GM19023 (cell line): ENCODE results near the gene COBLL1.

ENCODE experiments used
- ATAC-seq: cut with Tn5 transposase; IDR thresholded peaks from one replicate; pipeline ENCODE4 v1.9.1; 2021; ENCODE audit warnings: mild to moderate bottlenecking, moderate library complexity; ENCODE audit not compliant: unreplicated experiment

Gene COBLL1

DNA sequence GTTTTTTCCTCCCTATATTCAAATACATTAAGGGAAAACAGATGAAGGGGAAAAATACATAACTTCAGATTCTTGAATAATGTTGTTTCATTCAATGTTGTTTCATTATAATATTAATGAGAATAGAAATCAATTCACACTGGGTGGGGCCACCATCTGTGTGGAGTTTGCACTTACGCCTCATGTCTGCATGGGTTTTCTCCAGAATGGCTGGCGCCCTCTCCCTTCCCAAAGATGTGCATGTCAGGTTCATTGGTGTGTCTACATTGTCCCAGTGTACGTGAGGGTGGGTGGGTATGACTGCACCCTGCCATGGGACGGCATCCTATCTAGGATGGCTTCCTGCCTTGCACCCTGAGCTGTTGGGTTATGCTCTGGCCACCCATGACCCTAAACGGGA lies 51.7 kb downstream of the COBLL1 start:
- no peak for ATAC-seq

DNA sequence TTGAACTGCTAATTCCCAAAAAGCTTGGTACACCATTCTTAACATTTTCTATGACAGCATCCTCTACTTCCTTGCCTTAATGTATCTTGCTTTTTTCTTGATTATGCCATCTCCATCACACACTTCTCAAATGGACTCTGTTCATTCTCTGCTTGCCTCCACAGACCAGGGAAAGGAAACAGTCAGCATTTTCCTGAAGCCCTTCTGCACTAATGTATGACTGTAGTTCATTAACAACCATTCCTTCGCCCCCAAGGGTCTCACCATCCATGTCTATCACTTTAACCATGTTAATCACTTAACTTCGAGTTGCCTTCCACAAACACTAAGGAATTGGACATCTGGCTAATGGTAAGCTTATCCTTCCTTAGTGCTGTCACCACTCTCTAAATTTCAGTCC lies 54.8 kb downstream of the COBLL1 start:
- no peak for ATAC-seq

DNA sequence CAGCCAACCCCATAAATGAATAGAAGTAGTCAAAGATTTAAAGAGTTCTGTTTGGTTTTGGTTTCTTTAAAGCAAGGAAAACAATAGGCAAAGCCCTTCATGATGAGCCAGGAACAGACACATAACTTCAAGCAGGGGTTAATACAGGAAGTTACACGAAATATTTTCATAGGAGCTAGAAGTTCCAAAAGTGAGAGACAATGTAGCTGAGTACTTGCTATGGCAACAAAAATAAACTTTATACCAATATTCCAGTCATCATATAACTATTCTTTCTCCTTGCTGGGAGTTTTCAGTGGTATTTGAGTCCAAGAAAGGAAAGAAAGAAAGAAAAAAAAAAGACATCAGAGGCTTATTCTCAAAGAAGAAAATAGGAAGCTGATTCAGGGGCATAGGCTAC lies 56.2 kb downstream of the COBLL1 start:
- ATAC-seq: no peak

DNA sequence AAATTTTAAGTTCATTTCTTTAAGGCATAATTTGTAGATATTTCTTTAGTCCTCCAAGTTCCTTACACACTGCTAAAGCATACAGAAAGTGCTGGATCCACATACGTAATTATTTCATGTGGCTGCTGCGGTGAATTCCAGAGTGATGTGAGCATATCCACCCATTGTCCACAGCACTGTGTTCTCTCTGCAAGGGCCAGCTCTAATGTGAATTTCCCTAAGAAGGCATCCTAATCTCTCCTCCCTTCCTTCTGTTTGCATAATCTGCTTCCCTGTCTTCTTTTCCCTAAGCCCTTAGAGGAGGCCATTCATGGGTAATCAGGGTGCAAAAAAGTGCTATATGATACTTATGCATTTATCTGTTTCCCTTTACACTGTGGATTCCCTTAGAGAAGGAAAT lies 57.2 kb downstream of the COBLL1 start:
- no peak for ATAC-seq

DNA sequence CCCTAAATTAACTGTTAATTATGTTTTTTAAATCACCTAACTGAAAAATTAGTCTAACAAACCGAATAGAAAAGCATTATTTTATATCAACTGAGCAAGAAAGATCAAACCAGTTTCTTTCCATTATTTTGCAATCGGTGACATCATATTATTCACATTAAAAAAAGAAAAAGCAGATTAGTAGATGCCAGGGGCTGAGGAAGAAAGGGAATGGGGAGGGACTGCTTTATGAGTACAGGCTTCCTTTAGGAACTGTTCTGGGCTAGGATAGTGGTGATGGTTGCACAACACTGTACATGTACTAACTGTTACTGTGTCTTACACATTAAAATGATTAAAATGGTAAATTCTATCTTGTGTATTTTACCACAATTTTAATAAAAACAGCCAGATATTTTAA lies 59.3 kb downstream of the COBLL1 start:
- no peak for ATAC-seq

DNA sequence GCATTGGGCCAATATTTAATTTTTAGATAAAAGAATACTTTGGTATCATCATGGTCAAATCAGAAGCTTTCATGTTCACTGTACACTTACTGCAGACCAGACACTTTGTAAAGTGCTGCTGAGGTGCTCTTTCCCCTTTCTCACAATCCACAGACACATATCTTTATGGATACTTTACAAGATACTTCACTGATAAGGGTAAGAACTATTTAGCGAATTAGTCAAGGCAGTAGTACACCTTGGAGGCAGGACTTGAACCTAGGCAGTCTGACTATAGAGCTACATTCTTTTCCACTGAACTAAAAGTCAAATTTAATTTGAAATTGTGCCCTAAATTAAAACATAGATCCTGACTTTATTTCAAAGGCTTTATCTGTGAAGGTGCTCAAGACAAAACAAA lies 60.2 kb downstream of the COBLL1 start:
- ATAC-seq: no peak

DNA sequence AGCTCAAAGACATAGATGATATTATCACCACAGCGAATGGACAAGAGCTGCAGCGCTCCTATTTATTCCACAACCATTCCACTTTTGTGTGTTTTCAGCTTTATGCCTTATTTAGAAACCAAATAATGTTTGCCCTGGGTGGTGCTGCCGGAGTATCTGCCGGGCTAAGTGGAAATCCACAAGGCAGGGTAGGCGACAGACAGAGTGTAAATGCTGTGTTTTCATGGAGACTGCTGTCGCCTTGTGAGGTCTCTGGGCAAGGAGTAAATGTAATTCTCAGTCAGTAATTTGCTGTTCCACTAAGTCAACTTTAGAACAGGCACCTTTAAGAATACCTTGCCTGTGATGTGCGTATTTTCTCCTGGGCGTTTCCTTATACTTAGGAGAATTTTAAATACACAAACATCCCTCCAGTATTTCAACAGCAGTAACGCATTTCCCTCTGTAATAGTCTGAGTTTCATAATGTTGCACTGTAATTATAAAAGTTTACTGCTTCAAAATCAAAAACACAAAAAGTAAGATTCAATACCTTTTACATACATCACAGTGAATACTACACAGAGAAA lies 60.9 kb downstream of the COBLL1 start:
- no peak for ATAC-seq

DNA sequence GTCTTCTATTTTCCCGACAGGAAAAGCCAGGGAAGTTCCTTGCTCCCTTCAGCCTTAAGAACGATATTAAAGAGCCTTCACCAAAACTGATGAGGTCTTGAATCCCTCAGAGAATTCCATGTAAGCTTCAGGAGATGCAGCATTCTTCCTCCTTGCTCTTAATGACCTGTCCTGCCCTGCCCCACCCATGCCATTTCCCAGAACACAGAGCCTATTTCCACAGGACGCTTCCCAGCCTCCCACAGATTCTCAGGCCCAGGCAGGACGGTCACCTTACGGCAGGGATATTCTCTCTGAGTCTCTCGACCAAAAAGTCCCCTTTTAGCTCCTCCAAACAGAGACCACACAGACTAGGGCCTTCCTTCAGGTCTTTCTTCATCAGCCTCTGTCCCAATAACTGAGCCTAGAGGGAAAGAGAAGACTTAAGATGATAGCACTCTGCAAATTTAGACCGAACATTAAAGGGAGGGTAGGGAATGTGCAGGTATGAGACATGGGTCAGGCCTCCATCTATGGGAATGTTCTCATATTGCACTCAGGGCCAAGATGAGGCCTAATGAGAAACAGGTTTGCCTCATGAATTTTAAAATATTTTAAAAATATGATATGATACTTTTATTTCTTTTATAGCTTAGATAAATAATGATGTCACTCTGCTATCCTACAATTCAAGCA lies 62.1 kb downstream of the COBLL1 start:
- ATAC-seq: no peak

DNA sequence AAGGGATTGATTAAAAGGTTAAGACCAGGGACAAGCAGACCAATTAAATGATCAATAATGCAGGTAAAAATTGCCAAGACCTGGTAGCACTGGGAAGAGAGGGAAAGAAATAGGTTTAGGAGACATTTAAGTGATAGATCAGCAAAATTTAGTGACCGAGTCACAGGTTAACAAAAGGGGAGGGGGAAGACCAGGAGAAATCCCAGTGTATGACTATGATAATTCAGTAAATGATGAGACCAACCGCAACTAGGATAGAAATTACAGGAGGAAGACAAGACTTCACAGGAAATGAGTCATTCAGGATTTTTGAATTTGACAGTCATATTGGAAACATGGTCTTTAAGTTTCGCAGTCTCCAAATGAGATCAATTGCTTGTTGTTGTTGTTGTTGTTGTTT lies 62.9 kb downstream of the COBLL1 start:
- ATAC-seq: no peak

DNA sequence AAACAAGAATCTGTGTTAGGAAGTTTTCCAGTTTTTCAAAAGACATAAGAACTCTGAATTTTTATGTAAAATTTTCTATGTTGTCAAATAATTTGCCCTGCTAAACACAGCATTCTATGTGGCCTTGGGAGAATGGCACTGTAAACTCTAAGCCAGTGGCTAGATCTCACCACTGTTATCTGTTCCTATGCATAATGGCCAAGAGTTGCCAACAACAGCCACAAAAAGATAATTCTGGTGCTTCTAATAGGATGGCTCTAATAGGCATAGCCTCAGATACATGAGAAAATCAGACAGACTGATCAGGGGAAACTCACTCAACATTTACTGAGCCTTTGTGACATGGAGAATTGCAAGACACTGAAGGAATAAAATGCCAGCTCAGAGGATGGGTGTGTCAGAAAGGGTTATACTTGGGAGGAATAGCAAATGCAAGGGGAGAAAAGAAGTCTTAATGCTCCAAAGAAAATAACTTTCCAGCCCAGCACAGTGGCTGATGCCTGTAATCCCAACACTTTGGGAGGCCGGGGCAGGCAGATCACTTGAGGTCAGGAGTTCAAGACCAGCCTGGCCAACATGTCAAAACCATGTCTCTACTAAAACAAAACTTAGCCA lies 63.7 kb downstream of the COBLL1 start:
- ATAC-seq: no peak

DNA sequence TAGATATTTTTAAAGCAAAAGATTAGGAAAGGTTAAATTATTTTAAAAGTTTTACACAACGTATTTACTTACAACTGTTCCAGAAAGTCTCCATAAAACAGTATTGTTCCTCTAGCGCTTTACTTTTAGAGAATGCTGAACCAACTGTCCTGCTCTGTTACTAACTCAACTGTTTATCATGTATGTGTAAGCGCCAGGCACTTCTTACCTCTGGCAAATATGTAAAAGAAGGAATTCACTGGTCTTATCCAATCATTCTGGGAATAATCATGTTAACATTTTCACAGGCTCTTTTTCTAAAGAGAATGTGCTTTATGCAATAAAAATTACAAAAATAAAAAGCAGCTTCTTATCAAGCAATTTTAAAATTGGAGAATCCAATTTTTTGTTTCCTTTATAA lies 68.0 kb downstream of the COBLL1 start:
- no peak for ATAC-seq

DNA sequence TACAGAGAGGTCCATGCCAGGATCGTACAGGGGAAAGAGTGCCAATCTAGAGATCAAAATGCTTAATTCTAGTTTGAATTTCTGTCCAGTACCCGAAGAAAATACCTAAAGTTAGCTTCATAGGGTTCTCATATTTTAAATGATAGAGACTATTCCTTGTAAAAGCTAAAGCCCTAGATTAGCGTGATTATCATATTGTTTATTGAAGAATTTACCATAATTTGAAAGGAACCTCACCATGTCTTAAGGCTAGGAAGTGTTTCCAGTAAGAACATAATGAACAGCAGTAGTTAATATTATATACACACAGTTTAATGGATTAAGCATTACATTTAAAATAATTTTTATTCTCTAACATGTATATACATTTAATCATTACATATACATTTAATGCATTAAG lies 68.5 kb downstream of the COBLL1 start:
- no peak for ATAC-seq

DNA sequence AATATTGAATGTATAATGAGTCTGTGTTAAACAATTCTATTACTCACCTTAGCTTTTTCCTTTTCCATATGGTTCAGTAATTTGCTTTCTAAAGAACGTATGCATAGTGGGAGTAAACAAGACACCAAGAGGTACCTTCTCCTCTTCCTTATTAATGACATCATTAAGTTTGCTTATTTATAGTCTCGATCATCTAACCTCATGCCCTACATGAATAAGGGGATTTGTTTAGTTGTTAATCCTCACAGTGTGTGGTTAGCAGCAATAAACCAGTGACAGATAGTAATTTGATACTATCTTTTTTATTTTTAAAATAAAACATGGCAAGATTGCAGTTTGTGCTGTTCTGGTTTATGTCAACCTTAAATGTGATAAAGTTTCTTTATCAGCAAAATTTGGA lies 69.7 kb downstream of the COBLL1 start:
- no peak for ATAC-seq

DNA sequence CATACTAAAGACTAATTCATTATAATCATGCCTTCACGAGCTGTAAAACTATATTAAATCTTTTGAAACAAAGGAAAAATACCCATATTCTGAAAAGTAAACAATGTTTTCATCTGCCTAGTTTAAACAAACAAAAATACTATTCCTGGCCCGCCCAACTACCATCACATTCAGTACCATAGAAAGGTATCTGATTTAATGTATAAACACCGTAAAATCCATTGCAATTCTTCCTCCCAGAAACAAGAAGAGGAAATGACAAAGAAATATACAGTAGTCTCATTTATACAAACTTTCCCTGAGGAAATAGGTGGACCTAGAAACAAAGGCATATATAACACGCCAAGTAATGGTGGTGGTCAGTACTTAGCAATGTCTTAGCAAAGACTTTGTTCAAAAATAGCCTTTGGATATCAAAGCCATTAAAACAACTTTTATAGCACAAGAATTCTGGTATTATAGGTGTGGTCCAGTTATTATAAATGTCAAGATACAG lies 71.2 kb downstream of the COBLL1 start:
- ATAC-seq: no peak

DNA sequence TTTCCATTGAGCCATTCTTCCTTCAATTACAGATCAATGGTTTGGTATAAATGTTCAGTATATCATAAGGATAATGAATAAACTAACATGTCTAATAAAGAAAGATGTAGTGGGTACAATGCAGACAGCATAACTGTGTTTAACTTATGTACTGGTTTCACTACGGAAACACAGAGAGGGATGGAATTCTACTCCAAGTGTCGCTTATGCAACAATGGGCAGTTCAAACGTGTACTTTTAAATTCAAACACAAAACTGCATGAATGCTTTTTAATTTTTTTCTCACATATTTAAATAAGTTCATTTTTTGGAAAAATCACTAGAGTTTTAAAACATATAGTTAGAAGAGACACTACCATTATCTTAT lies 74.7 kb downstream of the COBLL1 start:
- no peak for ATAC-seq

DNA sequence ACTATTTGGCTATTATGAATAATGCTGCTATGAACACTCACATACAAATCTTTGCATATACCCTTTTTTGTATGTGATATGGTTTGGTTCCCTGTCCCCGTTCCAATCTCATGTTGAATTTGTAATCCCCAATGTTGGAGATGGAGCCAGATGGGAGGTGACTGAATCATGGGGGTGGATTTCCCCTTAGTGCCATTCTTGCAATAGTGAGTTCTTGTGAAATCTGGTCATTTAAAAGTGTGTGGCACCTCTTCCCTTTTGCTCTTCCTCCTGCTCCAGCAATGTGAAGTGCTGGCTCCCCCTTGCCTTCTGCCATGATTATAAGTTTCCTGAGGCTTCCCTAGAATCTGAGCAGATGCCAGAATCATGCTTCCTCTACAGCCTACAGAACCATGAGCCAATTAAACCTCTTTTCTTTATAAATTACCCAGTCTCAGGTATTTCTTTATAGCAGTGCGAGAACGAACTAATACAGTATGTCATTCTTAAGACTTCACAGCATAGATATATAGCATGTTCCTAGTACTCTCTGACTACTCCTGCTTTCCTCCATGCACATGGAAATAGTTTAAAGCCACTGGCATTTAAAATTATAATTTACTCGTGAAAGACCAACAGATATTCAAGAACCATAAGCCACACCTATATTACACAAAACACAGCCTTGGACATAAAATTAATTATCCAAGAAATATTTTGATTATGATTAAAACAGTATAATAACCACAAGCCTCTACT lies 75.2 kb downstream of the COBLL1 start:
- no peak for ATAC-seq

DNA sequence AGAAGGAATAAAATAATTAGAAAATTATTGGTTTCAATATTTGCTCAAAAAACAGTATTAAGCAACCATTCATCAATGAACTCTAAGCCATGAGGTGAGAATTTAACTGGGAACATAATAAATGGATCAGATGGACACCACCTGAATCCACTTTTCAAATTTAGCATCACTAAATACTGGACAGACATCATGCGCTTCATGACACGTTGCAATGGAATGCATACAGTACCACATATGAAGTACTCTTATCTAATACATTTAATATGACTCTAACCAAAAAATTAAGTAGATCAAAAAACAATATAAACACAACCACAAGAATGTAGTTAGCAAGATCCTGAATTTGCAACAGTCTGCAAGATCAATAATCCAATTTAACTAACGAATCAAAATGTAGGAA lies 76.6 kb downstream of the COBLL1 start:
- no peak for ATAC-seq

DNA sequence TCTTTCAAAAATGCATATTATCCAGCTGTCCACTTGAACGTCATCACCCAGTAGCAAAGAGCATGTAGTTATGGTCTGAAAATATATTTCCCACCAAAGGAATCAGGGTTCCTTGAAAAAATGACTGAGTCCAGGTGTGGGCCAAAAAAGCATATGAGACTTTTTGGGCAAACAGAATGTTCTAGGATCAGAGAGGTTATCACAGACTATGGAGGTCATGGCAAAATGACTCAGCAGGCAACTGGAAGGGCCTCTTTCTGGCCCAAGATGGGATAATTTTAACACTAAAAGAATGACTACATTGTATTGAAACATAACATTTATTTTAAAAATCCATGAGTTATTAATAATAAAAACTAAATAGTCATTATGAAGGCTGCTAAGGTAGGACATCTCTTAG lies 77.1 kb downstream of the COBLL1 start:
- no peak for ATAC-seq

DNA sequence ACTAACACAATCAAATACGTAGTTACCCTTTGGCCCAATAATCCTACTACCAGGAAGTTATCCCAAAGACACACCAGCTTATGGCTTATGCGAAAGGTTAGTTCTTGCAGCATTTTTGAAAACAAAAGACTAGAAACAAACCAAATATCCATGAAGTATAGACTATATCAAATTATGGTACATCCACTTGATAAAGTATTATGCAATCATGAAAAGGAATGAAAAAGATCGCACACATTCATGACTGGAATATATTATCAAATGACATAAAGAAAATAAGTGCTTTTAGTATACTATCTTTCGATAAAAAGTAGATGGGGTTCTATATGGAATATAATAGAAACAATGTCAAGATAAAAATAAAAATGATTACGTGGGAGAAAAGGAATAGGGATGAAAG lies 78.2 kb downstream of the COBLL1 start:
- no peak for ATAC-seq

DNA sequence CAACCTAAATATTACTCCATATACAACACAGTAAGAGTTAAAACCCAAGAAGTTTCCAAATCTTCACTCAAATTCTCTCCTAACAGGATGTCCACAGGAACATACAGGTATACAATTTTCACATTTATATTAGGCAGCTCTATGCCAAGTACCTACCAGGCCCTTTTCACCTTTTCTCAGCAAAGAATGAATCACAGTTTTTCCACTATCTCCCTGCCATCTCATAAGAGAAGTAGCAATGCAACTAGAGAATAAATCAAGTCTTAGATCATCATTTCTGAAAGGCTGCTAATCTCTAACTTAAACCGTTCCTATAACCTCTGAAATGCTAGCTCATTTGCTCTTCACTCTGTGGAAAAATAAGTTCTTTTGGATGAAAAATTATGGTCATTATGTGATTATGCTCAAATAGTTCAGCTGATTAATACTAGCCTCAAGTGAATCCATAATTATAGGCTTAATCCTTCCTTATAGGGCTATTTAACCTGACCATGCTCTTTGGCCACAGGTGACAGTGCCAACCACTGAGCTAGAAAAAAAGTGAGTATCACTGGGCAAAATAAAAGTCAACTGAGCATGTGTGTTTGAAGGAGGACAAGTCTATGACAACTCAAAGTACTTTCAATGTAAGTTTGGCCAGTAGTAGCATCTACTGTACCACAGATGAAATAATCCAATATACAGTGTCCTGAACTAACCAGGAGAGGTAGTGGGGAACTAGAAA lies 79.7 kb downstream of the COBLL1 start:
- ATAC-seq: no peak

DNA sequence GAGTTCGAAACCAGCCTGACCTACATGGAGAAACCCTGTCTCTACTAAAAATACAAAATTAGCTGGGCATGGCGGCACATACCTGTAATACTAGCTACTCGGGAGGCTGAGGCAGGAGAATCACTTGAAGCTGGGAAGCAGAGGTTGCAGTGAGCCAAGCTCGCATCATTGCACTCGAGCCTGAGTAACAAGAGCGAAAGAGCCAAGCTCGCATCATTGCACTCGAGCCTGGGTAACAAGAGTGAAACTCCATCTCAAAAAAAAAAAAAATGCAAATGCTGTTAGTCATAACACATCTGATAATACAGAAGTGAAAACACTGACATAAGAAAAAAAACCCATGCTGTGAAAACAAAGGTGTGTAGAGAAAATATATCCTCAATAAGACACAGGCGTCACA lies 80.4 kb downstream of the COBLL1 start:
- peak; percentile 100 for ATAC-seq
